Measurements from ENCODE around the gene CYP2A6.

- TF ChIP-seq, protein P1, sequence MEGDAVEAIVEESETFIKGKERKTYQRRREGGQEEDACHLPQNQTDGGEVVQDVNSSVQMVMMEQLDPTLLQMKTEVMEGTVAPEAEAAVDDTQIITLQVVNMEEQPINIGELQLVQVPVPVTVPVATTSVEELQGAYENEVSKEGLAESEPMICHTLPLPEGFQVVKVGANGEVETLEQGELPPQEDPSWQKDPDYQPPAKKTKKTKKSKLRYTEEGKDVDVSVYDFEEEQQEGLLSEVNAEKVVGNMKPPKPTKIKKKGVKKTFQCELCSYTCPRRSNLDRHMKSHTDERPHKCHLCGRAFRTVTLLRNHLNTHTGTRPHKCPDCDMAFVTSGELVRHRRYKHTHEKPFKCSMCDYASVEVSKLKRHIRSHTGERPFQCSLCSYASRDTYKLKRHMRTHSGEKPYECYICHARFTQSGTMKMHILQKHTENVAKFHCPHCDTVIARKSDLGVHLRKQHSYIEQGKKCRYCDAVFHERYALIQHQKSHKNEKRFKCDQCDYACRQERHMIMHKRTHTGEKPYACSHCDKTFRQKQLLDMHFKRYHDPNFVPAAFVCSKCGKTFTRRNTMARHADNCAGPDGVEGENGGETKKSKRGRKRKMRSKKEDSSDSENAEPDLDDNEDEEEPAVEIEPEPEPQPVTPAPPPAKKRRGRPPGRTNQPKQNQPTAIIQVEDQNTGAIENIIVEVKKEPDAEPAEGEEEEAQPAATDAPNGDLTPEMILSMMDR (IDR thresholded peaks at IDR 0.05), result no peak
- no peak for TF ChIP-seq POLR2AphosphoS5 (IDR thresholded peaks at IDR 0.05; ENCODE audit: insufficient read depth in 1 of 2, low read depth in 1 of 2)
Measured at GRCh38 chr19:40872209-40872608, 22.0 kb upstream of the CYP2A6 start.
